ENCODE results near the gene FLG2. TPM values are rescaled to one million over a fixed set of nuclear protein-coding genes. Genes with fewer than 3 reads are reported as not detected.

FLG2 gene
- total RNA-seq (not detected), total RNA-seq (0 reads per million in 2 donors)

- DNase-seq: no peak
- no peaks in the 10 kb centered on the region for H3K9me3 ChIP-seq (ENCODE audit: control insufficient read depth, low read length, poor library complexity, severe bottlenecking)
- no peaks in the 10 kb centered on the region for H3K27me3 Mint-ChIP-seq
- no peak within 1 kb of the TSS for H3K27ac Mint-ChIP-seq
- H3K4me3 Mint-ChIP-seq: no peak within 1 kb of the TSS
- peaks cover 2% of the 10 kb centered on the region for H3K36me3 Mint-ChIP-seq (ENCODE audit: low read depth)
- ATAC-seq: no peak
- H3K4me1 Mint-ChIP-seq: no peaks in the 10 kb centered on the region
Measured at GRCh38 chr1:152359906-152360305, at the start of gene FLG2. TSS of gene FLG2 (minus strand) at chr1:152360006. CDS start at chr1:152358884, 1,122 bp downstream.

GRCh38 chr1:152408664-152409063 is 48.9 kb upstream of the FLG2 start:
- no peaks in the 10 kb centered on the region for H3K9me3 ChIP-seq (ENCODE audit: control insufficient read depth, low read length, poor library complexity, severe bottlenecking)
- Mint-ChIP-seq H3K27ac (no peak overlapping the region), H3K27me3 (peaks cover 40% of the 10 kb centered on the region), H3K4me3 (no peak overlapping the region), H3K4me1 (peaks cover 3% of the 10 kb centered on the region), H3K36me3 (ENCODE audit: low read depth) (peaks cover 4% of the 10 kb centered on the region)
- ATAC-seq (no peak), DNase-seq (no peak)

GRCh38 chr1:152398812-152399698 is 39.2 kb upstream of the FLG2 start:
- no peak for DNase-seq
- H3K9me3 ChIP-seq (ENCODE audit: control insufficient read depth, low read length, poor library complexity, severe bottlenecking): no peaks in the 10 kb centered on the region
- Mint-ChIP-seq H3K27ac (peak overlapping the region; percentile 49), H3K36me3 (ENCODE audit: low read depth) (no peaks in the 10 kb centered on the region), H3K4me1 (peaks cover 23% of the 10 kb centered on the region), H3K27me3 (no peaks in the 10 kb centered on the region), H3K4me3 (no peak overlapping the region)
- peak; percentile 71 for ATAC-seq

GRCh38 chr1:152397474-152397873 is 37.7 kb upstream of the FLG2 start:
- no peak overlapping the region for H3K4me3 Mint-ChIP-seq
- H3K4me1 Mint-ChIP-seq: peaks cover 35% of the 10 kb centered on the region
- H3K27me3 Mint-ChIP-seq: no peaks in the 10 kb centered on the region
- no peaks in the 10 kb centered on the region for H3K36me3 Mint-ChIP-seq (ENCODE audit: low read depth)
- DNase-seq: no peak
- no peak for ATAC-seq
- no peaks in the 10 kb centered on the region for H3K9me3 ChIP-seq (ENCODE audit: control insufficient read depth, low read length, poor library complexity, severe bottlenecking)
- no peak overlapping the region for H3K27ac Mint-ChIP-seq

- Mint-ChIP-seq H3K27me3 (peaks cover 6% of the 10 kb centered on the region), H3K36me3 (ENCODE audit: low read depth) (no peaks in the 10 kb centered on the region), H3K27ac (peak overlapping the region; percentile 79), H3K4me1 (peaks cover 44% of the 10 kb centered on the region), H3K4me3 (no peak overlapping the region)
- DNase-seq: no peak
- no peak for ATAC-seq
- no peaks in the 10 kb centered on the region for H3K9me3 ChIP-seq (ENCODE audit: control insufficient read depth, low read length, poor library complexity, severe bottlenecking)
Measured at GRCh38 chr1:152394151-152394550, 34.3 kb upstream of the FLG2 start.

- peak in 2 of 3 donors; percentile 12 to 21 for DNase-seq
- no peaks in the 10 kb centered on the region for H3K9me3 ChIP-seq (ENCODE audit: control insufficient read depth, low read length, poor library complexity, severe bottlenecking)
- Mint-ChIP-seq H3K27me3 (peaks cover 18% of the 10 kb centered on the region), H3K36me3 (ENCODE audit: low read depth) (no peaks in the 10 kb centered on the region), H3K4me3 (peak overlapping the region; percentile 53), H3K4me1 (peaks cover 40% of the 10 kb centered on the region), H3K27ac (peak overlapping the region; percentile 79)
- ATAC-seq: peak; percentile 94
Measured at GRCh38 chr1:152392909-152393308, 33.1 kb upstream of the FLG2 start.

GRCh38 chr1:152388889-152389288 is 29.1 kb upstream of the FLG2 start:
- Mint-ChIP-seq H3K4me3 (no peak overlapping the region), H3K27ac (no peak overlapping the region), H3K4me1 (peaks cover 22% of the 10 kb centered on the region), H3K36me3 (ENCODE audit: low read depth) (no peaks in the 10 kb centered on the region), H3K27me3 (peaks cover 18% of the 10 kb centered on the region)
- DNase-seq (no peak), ATAC-seq (no peak)
- H3K9me3 ChIP-seq (ENCODE audit: control insufficient read depth, low read length, poor library complexity, severe bottlenecking): no peaks in the 10 kb centered on the region

- ATAC-seq (no peak), DNase-seq (no peak)
- H3K4me1 Mint-ChIP-seq: peaks cover 6% of the 10 kb centered on the region
- no peaks in the 10 kb centered on the region for H3K9me3 ChIP-seq (ENCODE audit: control insufficient read depth, low read length, poor library complexity, severe bottlenecking)
- H3K36me3 Mint-ChIP-seq (ENCODE audit: low read depth): no peaks in the 10 kb centered on the region
- H3K4me3 Mint-ChIP-seq: no peak overlapping the region
- peaks cover 18% of the 10 kb centered on the region for H3K27me3 Mint-ChIP-seq
- no peak overlapping the region for H3K27ac Mint-ChIP-seq
Measured at GRCh38 chr1:152386940-152387339, 27.1 kb upstream of the FLG2 start.

- H3K9me3 ChIP-seq (ENCODE audit: control insufficient read depth, low read length, poor library complexity, severe bottlenecking): no peaks in the 10 kb centered on the region
- no peak for DNase-seq
- H3K36me3 Mint-ChIP-seq (ENCODE audit: low read depth): no peaks in the 10 kb centered on the region
- H3K4me1 Mint-ChIP-seq: peaks cover 5% of the 10 kb centered on the region
- no peak for ATAC-seq
- H3K27me3 Mint-ChIP-seq: no peaks in the 10 kb centered on the region
- H3K27ac Mint-ChIP-seq: no peak overlapping the region
- no peak overlapping the region for H3K4me3 Mint-ChIP-seq
Measured at GRCh38 chr1:152380932-152381331, 21.1 kb upstream of the FLG2 start.

- no peak overlapping the region for H3K4me3 Mint-ChIP-seq
- peaks cover 5% of the 10 kb centered on the region for H3K4me1 Mint-ChIP-seq
- H3K36me3 Mint-ChIP-seq (ENCODE audit: low read depth): peaks cover 3% of the 10 kb centered on the region
- DNase-seq (no peak), ATAC-seq (no peak)
- no peaks in the 10 kb centered on the region for H3K27me3 Mint-ChIP-seq
- H3K9me3 ChIP-seq (ENCODE audit: control insufficient read depth, low read length, poor library complexity, severe bottlenecking): no peaks in the 10 kb centered on the region
- H3K27ac Mint-ChIP-seq: no peak overlapping the region
Measured at GRCh38 chr1:152374451-152374850, 14.6 kb upstream of the FLG2 start.

- no peaks in the 10 kb centered on the region for H3K27me3 Mint-ChIP-seq
- no peak for DNase-seq
- H3K4me1 Mint-ChIP-seq: peaks cover 5% of the 10 kb centered on the region
- ATAC-seq: no peak
- H3K9me3 ChIP-seq (ENCODE audit: control insufficient read depth, low read length, poor library complexity, severe bottlenecking): no peaks in the 10 kb centered on the region
- no peak overlapping the region for H3K4me3 Mint-ChIP-seq
- H3K36me3 Mint-ChIP-seq (ENCODE audit: low read depth): peaks cover 4% of the 10 kb centered on the region
- H3K27ac Mint-ChIP-seq: no peak overlapping the region
Measured at GRCh38 chr1:152372672-152373071, 12.9 kb upstream of the FLG2 start.

GRCh38 chr1:152367436-152367835 is 7.6 kb upstream of the FLG2 start:
- peaks cover 2% of the 10 kb centered on the region for H3K36me3 Mint-ChIP-seq (ENCODE audit: low read depth)
- H3K4me3 Mint-ChIP-seq: no peak overlapping the region
- no peaks in the 10 kb centered on the region for H3K4me1 Mint-ChIP-seq
- no peak for DNase-seq
- H3K27ac Mint-ChIP-seq: no peak overlapping the region
- peaks cover 17% of the 10 kb centered on the region for H3K27me3 Mint-ChIP-seq
- no peaks in the 10 kb centered on the region for H3K9me3 ChIP-seq (ENCODE audit: control insufficient read depth, low read length, poor library complexity, severe bottlenecking)
- ATAC-seq: no peak

- no peaks in the 10 kb centered on the region for H3K9me3 ChIP-seq (ENCODE audit: control insufficient read depth, low read length, poor library complexity, severe bottlenecking)
- Mint-ChIP-seq H3K4me3 (no peak overlapping the region), H3K27ac (no peak overlapping the region), H3K36me3 (ENCODE audit: low read depth) (no peaks in the 10 kb centered on the region), H3K4me1 (no peaks in the 10 kb centered on the region), H3K27me3 (no peaks in the 10 kb centered on the region)
- no peak for DNase-seq
- no peak for ATAC-seq
Measured at GRCh38 chr1:152356736-152357135, 3.1 kb downstream of the FLG2 start.

- ATAC-seq (no peak), DNase-seq (no peak)
- Mint-ChIP-seq H3K4me1 (no peaks in the 10 kb centered on the region), H3K36me3 (ENCODE audit: low read depth) (no peaks in the 10 kb centered on the region), H3K4me3 (no peak overlapping the region), H3K27ac (no peak overlapping the region), H3K27me3 (peaks cover 8% of the 10 kb centered on the region)
- H3K9me3 ChIP-seq (ENCODE audit: control insufficient read depth, low read length, poor library complexity, severe bottlenecking): no peaks in the 10 kb centered on the region
Measured at GRCh38 chr1:152349611-152350010, 10.2 kb downstream of the FLG2 start.

All from T-helper 17 cell (primary cell).